Duodenal mucosa (tissue), 2 donors: Measurements from ENCODE around the gene GPR89B.
A peak's percentile ranks its signal among the peaks of the same experiment; 100 is the strongest.
"Not testable (repeated sequence)": the region's sequence is repeated elsewhere in the genome, so short reads cannot be mapped to it uniquely, and the experiment has no call there.

Experiments used
- H3K27ac ChIP-seq: one replicate; pipeline ENCODE4 v1.7.0; 2013; ENCODE audit warnings: low read depth, low read length
- H3K27me3 ChIP-seq, 2 donors: one replicate each; pipeline ENCODE4 v1.7.0; 2013; ENCODE audit warnings: low read length in 2 of 2, control low read depth in 1 of 2; ENCODE audit not compliant: insufficient read depth in 2 of 2, control insufficient read depth in 1 of 2
- H3K36me3 ChIP-seq, 2 donors: one replicate each; pipeline ENCODE4 v1.7.0; 2013; ENCODE audit warnings: low read length in 2 of 2, control low read depth in 1 of 2; ENCODE audit not compliant: insufficient read depth in 2 of 2, control insufficient read depth in 1 of 2
- H3K4me1 ChIP-seq, 2 donors: one replicate each; pipeline ENCODE4 v1.7.0; 2013; ENCODE audit warnings: low read length in 2 of 2, control low read depth in 1 of 2; ENCODE audit not compliant: insufficient read depth in 2 of 2, control insufficient read depth in 1 of 2
- H3K4me3 ChIP-seq, 2 donors: one replicate each; pipeline ENCODE4 v1.7.0; 2013; ENCODE audit warnings: low read length in 2 of 2, low read depth in 1 of 2
- H3K9ac ChIP-seq, 2 donors: one replicate each; pipeline ENCODE4 v1.7.0; 2013; ENCODE audit warnings: low read length in 2 of 2, low read depth in 1 of 2
- H3K9me3 ChIP-seq, 2 donors: one replicate each; pipeline ENCODE4 v1.7.0; 2013; ENCODE audit warnings: low read length in 2 of 2, control low read depth in 1 of 2; ENCODE audit not compliant: control insufficient read depth in 1 of 2

Gene GPR89B

GRCh38 chr1:147928236-147929132 is at the start of gene GPR89B:
Gene GPR89B, plus strand, starts transcription at chr1:147928420. Its CDS starts 117 bp downstream, at chr1:147928537.
- H3K4me1 ChIP-seq, H3K36me3 ChIP-seq, H3K27me3 ChIP-seq, H3K9me3 ChIP-seq: not testable (repeated sequence)
- peak within 1 kb of the TSS; percentile 50 to 80 for H3K4me3 ChIP-seq
- peak within 1 kb of the TSS; percentile 58 for H3K27ac ChIP-seq
- peak within 1 kb of the TSS; percentile 63 to 86 for H3K9ac ChIP-seq

DNA sequence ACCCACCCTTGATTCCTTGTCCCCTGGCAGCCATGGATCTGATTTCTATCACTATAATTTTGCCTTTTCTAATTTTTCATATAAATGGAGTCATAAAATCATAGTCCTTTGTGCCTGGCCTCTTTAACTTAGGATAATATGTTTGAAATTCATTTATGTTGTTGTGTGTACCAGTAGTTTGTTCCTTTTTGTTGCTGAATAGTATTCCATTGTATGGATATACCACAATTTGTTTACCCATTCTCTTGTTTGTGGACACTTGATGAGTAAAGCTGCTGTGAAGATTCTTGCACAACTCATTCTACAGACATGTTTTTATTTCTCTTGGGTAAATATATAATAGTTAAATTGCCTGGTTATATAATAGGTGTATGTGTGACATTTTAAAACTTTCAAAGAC is 48.3 kb upstream of the GPR89B start:
- H3K4me1 ChIP-seq, result no peaks in the 10 kb centered on the region
- peaks cover 0 to 2% of the 10 kb centered on the region in 2 donors for H3K9me3 ChIP-seq
- no peak overlapping the region for H3K9ac ChIP-seq
- H3K4me3 ChIP-seq, result no peak overlapping the region
- H3K27ac ChIP-seq, result no peak overlapping the region
- H3K27me3 ChIP-seq, result peaks cover 0 to 5% of the 10 kb centered on the region in 2 donors
- no peaks in the 10 kb centered on the region for H3K36me3 ChIP-seq

GRCh38 chr1:147882535-147882934 is 45.7 kb upstream of the GPR89B start:
- Histone ChIP-seq H3K9me3 (peaks cover 0 to 2% of the 10 kb centered on the region in 2 donors), H3K4me3 (no peak overlapping the region), H3K36me3 (no peaks in the 10 kb centered on the region), H3K27me3 (peaks cover 0 to 5% of the 10 kb centered on the region in 2 donors), H3K9ac (no peak overlapping the region), H3K27ac (no peak overlapping the region), H3K4me1 (no peaks in the 10 kb centered on the region)

- no peak overlapping the region for H3K27ac ChIP-seq
- H3K27me3 ChIP-seq, result no peaks in the 10 kb centered on the region
- no peaks in the 10 kb centered on the region for H3K9me3 ChIP-seq
- no peak overlapping the region for H3K4me3 ChIP-seq
- no peaks in the 10 kb centered on the region for H3K4me1 ChIP-seq
- H3K36me3 ChIP-seq, result no peaks in the 10 kb centered on the region
- no peak overlapping the region for H3K9ac ChIP-seq
Measured at GRCh38 chr1:147890177-147890790, 37.9 kb upstream of the GPR89B start.

GRCh38 chr1:147891088-147891487 is 37.1 kb upstream of the GPR89B start:
- Histone ChIP-seq H3K9me3 (no peaks in the 10 kb centered on the region), H3K4me1 (no peaks in the 10 kb centered on the region), H3K9ac (no peak overlapping the region), H3K27ac (no peak overlapping the region), H3K4me3 (no peak overlapping the region), H3K36me3 (no peaks in the 10 kb centered on the region), H3K27me3 (no peaks in the 10 kb centered on the region)

DNA sequence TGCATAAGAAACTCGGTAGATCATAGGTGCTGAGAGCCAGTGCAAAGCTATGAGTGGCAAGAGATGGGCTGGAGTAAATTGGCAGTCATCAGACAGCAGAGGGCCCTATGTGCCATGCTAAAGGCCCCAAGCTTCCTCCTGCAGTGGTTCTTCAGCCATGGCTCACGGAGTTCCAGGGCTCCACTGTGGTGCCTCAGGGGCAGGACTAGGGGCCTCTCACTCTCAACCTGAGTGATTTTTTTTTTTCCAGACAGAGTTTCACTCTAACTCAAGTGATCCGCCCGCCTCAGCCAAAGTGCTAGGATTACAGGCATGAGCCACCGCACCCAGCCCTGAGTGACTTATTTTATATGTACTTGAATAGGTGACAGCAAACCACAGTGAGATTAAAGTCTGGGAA is 36.0 kb upstream of the GPR89B start:
- no peak overlapping the region for H3K27ac ChIP-seq
- H3K4me1 ChIP-seq, result peaks cover 0 to 1% of the 10 kb centered on the region in 2 donors
- no peak overlapping the region for H3K4me3 ChIP-seq
- no peaks in the 10 kb centered on the region for H3K27me3 ChIP-seq
- H3K9me3 ChIP-seq, result no peaks in the 10 kb centered on the region
- H3K9ac ChIP-seq, result no peak overlapping the region
- H3K36me3 ChIP-seq, result no peaks in the 10 kb centered on the region

GRCh38 chr1:147892731-147893214 is 35.4 kb upstream of the GPR89B start:
- no peak overlapping the region for H3K27ac ChIP-seq
- no peaks in the 10 kb centered on the region for H3K27me3 ChIP-seq
- no peak overlapping the region for H3K9ac ChIP-seq

DNA sequence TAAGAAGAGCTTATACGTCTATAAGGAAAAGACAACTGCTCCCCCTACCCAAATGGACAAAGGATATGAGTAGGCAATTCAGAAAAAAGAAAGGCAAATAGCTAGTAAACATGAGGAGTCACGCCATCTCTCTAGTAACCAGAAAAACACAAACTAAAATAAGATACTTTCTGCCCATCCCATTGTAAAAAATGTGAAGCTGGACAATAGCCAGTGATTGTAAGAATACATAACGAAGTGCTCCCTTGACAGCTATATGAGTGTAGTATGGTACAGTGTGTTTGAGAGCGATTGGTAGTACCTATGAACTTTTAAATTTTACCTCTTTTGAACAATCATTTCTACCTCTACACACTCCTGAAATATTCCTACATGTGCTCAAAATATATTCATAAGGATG is 33.1 kb upstream of the GPR89B start:
- H3K9me3 ChIP-seq, result no peaks in the 10 kb centered on the region
- H3K4me1 ChIP-seq, result peaks cover 0 to 5% of the 10 kb centered on the region in 2 donors
- H3K4me3 ChIP-seq, result no peak overlapping the region
- no peak overlapping the region for H3K27ac ChIP-seq
- no peaks in the 10 kb centered on the region for H3K27me3 ChIP-seq
- no peaks in the 10 kb centered on the region for H3K36me3 ChIP-seq
- H3K9ac ChIP-seq, result no peak overlapping the region

More at GRCh38 chr1:147892731-147893214, 35.4 kb upstream of the GPR89B start:
- Histone ChIP-seq H3K4me3 (no peak overlapping the region), H3K9me3 (no peaks in the 10 kb centered on the region), H3K4me1 (peaks cover 0 to 5% of the 10 kb centered on the region in 2 donors), H3K36me3 (no peaks in the 10 kb centered on the region)

DNA sequence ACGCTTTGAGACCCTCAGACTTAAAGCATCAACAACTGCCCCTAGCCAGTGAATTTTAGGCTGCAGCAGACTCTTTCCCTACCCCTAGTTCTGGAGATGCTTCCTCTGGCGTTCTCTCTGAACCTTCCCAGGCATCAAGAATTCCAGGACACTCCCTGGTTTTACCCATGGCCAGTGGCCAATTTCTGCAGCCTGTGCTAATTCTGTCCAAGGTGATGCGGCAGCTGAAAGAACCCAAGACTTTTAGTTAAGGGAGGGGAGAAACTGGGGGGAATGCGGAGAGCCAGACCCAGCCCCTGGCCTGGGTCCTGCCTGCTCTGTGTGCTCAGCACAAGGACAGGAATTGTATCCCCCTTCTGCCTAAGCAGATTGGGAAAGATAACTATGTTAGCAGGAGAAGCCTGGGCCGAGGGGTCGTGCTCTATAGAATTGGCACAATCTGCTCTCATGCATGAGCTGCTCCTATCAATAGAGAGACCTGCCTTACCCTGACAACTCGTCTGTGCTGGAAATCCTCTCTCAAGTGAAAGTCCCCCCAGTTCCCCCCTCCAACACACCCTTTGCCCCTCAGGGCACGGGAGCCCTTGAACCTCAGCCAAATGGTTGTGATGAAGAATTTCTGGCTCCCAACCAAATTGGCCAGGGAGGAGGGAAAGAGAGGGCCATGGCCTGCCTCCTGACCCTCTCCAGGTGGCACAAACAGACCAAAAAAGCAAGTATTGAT is 31.0 kb upstream of the GPR89B start:
- no peak overlapping the region for H3K9ac ChIP-seq

GRCh38 chr1:147897789-147898188 is 30.4 kb upstream of the GPR89B start:
- H3K27me3 ChIP-seq, result no peaks in the 10 kb centered on the region
- H3K36me3 ChIP-seq, result no peaks in the 10 kb centered on the region
- H3K4me1 ChIP-seq, result peaks cover 0 to 5% of the 10 kb centered on the region in 2 donors
- no peak overlapping the region for H3K4me3 ChIP-seq
- H3K9me3 ChIP-seq, result no peaks in the 10 kb centered on the region
- H3K27ac ChIP-seq, result no peak overlapping the region
- H3K9ac ChIP-seq, result no peak overlapping the region

More for the DNA sequence above, 31.0 kb upstream of the GPR89B start:
- no peak overlapping the region for H3K4me3 ChIP-seq
- H3K9me3 ChIP-seq, result no peaks in the 10 kb centered on the region
- H3K4me1 ChIP-seq, result peaks cover 0 to 5% of the 10 kb centered on the region in 2 donors
- no peaks in the 10 kb centered on the region for H3K36me3 ChIP-seq
- no peak overlapping the region for H3K27ac ChIP-seq
- H3K27me3 ChIP-seq, result no peaks in the 10 kb centered on the region
